Pancreas (tissue), 10 donors: ENCODE measurements around the gene THSD7B. TPM values are rescaled to one million over a fixed set of nuclear protein-coding genes. Genes with fewer than 3 reads are reported as not detected.

ENCODE experiments used
- ATAC-seq, 4 donors: fragments of 200-7000 bp; cut with Tn5 transposase; one replicate each; pipeline versions ENCODE4 v1.8.0 to v1.9.1; 2020; ENCODE audit warnings: mild to moderate bottlenecking in 4 of 4, moderate library complexity in 4 of 4
- DNase-seq, 6 donors: peaks; one replicate each; pipeline ENCODE4 v3.0.0-alpha.2; 2020
- FAIRE-seq: peaks from 2 replicates; lab custom pipeline; 2012; peaks lifted over from hg19 to GRCh38; lab: Jason Lieb, UNC
- H3K27ac ChIP-seq, 4 donors: fragments of 200-600 bp; sonication (generic); 1 replicate in 3 of 4; 2 replicates in 1 of 4; pipeline versions ENCODE4 v1.5.0 to v1.8.0; 2020
- H3K27me3 ChIP-seq, 4 donors: fragments of 200-600 bp; one replicate each; pipeline ENCODE4 v1.8.0; 2021
- H3K36me3 ChIP-seq, 3 donors: fragments of 200-600 bp; sonication (generic) in 1 of 3; one replicate each; pipeline versions ENCODE4 v1.5.0 to v1.8.0; 2020 to 2021
- H3K4me1 ChIP-seq, 3 donors: fragments of 200-600 bp; one replicate each; pipeline ENCODE4 v1.8.0; 2021
- H3K4me3 ChIP-seq, 4 donors: fragments of 200-600 bp; sonication (generic) in 2 of 4; one replicate each; pipeline versions ENCODE4 v1.5.0 to v1.8.0; 2020 to 2021
- H3K9me3 ChIP-seq, 4 donors: fragments of 200-600 bp; one replicate each; pipeline ENCODE4 v1.8.0; 2021
- WGBS, 2 donors: extraction: QIAGEN DNeasy Blood & Tissue Kit; methylation state at CpG; one replicate each; pipeline ENCODE4 v1.1.7; 2013; 5-methylcytosine and 5-hydroxymethylcytosine counted together
- intact Hi-C, 3 donors: fragments of 100-400 bp; cut with DNase I; formaldehyde crosslinking; loops; one replicate each; pipeline versions ENCODE4 v1.11.1 to v1.14.2; 2022
- polyA plus RNA-seq, 2 donors: library from polyadenylated mRNA; stranded (reverse); fragments of 200-250 nt; gene quantifications; one replicate each; pipeline ENCODE4 v1.2.3, GENCODE V29; 2013
- total RNA-seq, 6 donors: library from RNA; stranded (reverse); fragmentation: NEBNext Ultra II Directional in 4 of 6; extraction: Animal tissue kit (Norgen Biotek cat#: 25700) in 4 of 6; gene quantifications; one replicate each; pipeline versions ENCODE4 v1.2.1 to v1.2.4, GENCODE V29; 2021 to 2023
- TF ChIP-seq, protein P1 (sequence below), 4 donors: fragments of 200-600 bp; sonication (generic) in 3 of 4; IDR thresholded peaks; one replicate each; pipeline versions ENCODE4 v1.5.0 to v1.8.0; 2021; ENCODE audit warnings: antibody characterized with exemption in 4 of 4
- donor health status: healthy with polysubstance abuse.
- donor health status: DM: no; HTN: no; CAD: no; lungs with moderate emphysema.
- donor health status: DM: no; HTN: no; CAD: no.
- donor health status: control.
- donor health status: control.
- donor health status: Bipolar disorder and iron deficiency.
- donor health status: DM: yes; HTN: yes; CAD: no.
- donor health status: DM: no; HTN: no; CAD: no.
- donor health status: DM: no; HTN: no; CAD: no.
- donor health status: DM: yes; HTN: yes; CAD: no.

The THSD7B gene
- total and polyA plus RNA-seq, 8 donors, result 0.02 to 0.18 (median 0.07) TPM; not detected in 4

DNA sequence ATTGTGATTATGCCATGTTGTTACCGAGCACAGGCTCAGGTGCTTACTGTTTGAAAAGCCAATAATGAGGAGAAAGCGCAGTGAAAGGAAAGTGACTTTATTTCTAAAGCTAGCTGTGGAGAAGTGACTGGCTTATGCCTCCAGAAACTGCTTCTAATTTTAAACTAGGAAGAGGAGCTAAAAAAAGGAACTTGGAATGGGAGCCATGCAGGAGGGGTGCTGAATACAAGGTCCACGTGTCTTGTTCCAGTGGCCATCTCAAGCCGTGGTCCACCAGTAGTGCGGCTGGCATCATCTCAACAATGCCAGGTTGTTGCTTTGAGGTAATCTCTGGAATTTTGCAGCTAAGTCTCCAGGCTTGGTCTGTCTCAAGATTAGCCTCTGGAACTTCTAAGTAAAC is 282.0 kb downstream of the THSD7B start:
- intact Hi-C loops, result no loop called here
- Histone ChIP-seq H3K27ac (no peak overlapping the region), H3K36me3 (no peaks in the 10 kb centered on the region), H3K9me3 (no peaks in the 10 kb centered on the region), H3K4me1 (no peaks in the 10 kb centered on the region), H3K4me3 (no peak overlapping the region), H3K27me3 (no peaks in the 10 kb centered on the region)
- no peak for DNase-seq
- TF ChIP-seq, protein P1, sequence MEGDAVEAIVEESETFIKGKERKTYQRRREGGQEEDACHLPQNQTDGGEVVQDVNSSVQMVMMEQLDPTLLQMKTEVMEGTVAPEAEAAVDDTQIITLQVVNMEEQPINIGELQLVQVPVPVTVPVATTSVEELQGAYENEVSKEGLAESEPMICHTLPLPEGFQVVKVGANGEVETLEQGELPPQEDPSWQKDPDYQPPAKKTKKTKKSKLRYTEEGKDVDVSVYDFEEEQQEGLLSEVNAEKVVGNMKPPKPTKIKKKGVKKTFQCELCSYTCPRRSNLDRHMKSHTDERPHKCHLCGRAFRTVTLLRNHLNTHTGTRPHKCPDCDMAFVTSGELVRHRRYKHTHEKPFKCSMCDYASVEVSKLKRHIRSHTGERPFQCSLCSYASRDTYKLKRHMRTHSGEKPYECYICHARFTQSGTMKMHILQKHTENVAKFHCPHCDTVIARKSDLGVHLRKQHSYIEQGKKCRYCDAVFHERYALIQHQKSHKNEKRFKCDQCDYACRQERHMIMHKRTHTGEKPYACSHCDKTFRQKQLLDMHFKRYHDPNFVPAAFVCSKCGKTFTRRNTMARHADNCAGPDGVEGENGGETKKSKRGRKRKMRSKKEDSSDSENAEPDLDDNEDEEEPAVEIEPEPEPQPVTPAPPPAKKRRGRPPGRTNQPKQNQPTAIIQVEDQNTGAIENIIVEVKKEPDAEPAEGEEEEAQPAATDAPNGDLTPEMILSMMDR (IDR thresholded peaks at IDR 0.05), result no peak
- ATAC-seq, result no peak
- WGBS, 2 donors, result 84 to 88% methylated on average over 5 of the region's 5 CpGs
- FAIRE-seq, result no peak

DNA sequence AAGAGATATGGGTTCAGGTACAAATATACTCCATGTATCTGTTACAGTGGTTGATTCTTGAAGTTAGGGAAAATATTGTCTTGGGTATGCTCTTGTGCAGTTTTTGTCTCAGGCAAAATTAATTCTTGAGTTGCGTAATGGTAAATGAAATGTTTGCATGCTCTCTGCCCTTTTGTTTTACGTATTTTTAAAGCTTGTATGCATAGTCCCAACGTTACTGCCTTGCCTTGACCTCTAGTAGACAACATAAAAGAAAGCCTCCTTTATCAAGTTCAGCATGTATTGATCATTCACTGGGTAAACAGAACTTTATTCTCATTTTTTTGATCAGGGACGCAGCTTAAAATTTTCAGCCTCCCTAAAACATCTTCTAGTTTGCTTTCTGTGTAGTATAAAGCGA is 283.1 kb downstream of the THSD7B start:
- no peaks in the 10 kb centered on the region for H3K27me3 ChIP-seq
- FAIRE-seq (no peak), DNase-seq (no peak), ATAC-seq (no peak)
- TF ChIP-seq, protein P1 (IDR thresholded peaks at IDR 0.05), result no peak
- no peak overlapping the region for H3K27ac ChIP-seq
- no peaks in the 10 kb centered on the region for H3K36me3 ChIP-seq
- H3K4me1 ChIP-seq, result no peaks in the 10 kb centered on the region
- intact Hi-C loops, result no loop called here
- 29 to 33% methylated on average over 5 of the region's 5 CpGs for WGBS, 2 donors
- no peaks in the 10 kb centered on the region for H3K9me3 ChIP-seq
- no peak overlapping the region for H3K4me3 ChIP-seq

DNA sequence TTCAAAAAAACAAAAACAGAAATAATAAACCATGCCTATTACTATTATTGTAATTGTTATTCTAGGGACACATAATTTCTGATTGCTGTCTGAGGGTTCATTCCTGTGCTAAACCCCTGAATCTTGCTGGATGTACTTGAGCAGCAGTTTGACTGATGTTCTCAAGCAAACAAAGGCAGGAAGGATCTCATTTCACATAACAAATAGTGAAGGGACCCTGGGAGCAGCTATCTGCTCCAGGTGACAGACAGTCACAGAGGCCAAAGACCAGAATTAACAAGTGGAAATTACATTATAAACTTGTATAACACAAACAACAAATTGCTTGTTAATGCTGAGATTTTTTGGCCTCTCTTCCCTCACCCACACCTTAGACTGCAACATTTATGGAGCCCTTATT is 284.2 kb downstream of the THSD7B start:
- no peak for ATAC-seq
- Histone ChIP-seq H3K36me3 (no peaks in the 10 kb centered on the region), H3K27me3 (no peaks in the 10 kb centered on the region), H3K27ac (no peak overlapping the region), H3K4me3 (no peak overlapping the region), H3K9me3 (no peaks in the 10 kb centered on the region), H3K4me1 (no peaks in the 10 kb centered on the region)
- TF ChIP-seq, protein P1 (IDR thresholded peaks at IDR 0.05), result no peak
- intact Hi-C loops, result no loop called here
- FAIRE-seq, result no peak
- DNase-seq, result no peak

DNA sequence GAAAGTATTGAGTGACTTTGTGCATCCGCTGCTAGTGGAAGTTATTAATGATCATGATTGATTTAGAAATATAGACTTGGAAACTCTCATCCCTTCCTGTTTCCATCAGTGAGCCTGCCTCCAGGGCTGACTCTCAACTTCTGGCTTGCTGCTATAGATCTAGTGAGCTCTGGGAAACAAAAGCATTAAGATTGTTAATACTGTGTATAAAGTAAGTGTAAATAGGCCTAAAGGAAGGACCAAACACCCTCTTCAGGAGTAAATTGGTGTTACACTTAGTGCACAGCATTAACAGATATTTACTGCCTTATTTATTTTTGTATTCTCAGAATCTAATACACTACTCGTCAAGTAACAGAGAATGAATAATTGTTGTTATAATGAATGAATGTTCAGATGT is 285.6 kb downstream of the THSD7B start:
- DNase-seq (no peak), FAIRE-seq (no peak), ATAC-seq (no peak)
- WGBS, 2 donors, result 63 to 72% methylated on average over 2 of the region's 2 CpGs
- Histone ChIP-seq H3K27ac (no peak overlapping the region), H3K27me3 (no peaks in the 10 kb centered on the region), H3K9me3 (no peaks in the 10 kb centered on the region), H3K4me3 (no peak overlapping the region), H3K4me1 (no peaks in the 10 kb centered on the region), H3K36me3 (no peaks in the 10 kb centered on the region)
- intact Hi-C loops, result no loop called here
- TF ChIP-seq, protein P1 (IDR thresholded peaks at IDR 0.05), result no peak

GRCh38 chr2:137051778-137052398 is 286.5 kb downstream of the THSD7B start:
- H3K9me3 ChIP-seq, result no peaks in the 10 kb centered on the region
- FAIRE-seq, result no peak
- intact Hi-C loops, result no loop called here
- no peaks in the 10 kb centered on the region for H3K4me1 ChIP-seq
- TF ChIP-seq, protein P1 (IDR thresholded peaks at IDR 0.05), result no peak
- WGBS, 2 donors, result 34 to 47% methylated on average over 2 of the region's 2 CpGs
- DNase-seq, result no peak
- H3K36me3 ChIP-seq, result no peaks in the 10 kb centered on the region
- no peak for ATAC-seq
- no peak overlapping the region for H3K4me3 ChIP-seq
- H3K27me3 ChIP-seq, result no peaks in the 10 kb centered on the region
- H3K27ac ChIP-seq, result no peak overlapping the region
